Measurements from ENCODE around the gene CDK6. TPM values are rescaled to one million over a fixed set of nuclear protein-coding genes. Genes with fewer than 3 reads are reported as not detected.
A peak's percentile ranks its signal among the peaks of the same experiment; 100 is the strongest.

CDK6 gene
- 85.3 and 114 TPM in 2 replicates for total RNA-seq (2011; cell fraction: chromatin; rRNA removed; ENCODE audit: low replicate concordance)
- total RNA-seq (2011; cell fraction: nucleolus; rRNA removed): 56.5 and 61.6 TPM in 2 replicates
- 58.1 and 77.3 TPM in 2 replicates for total RNA-seq (2011; cell fraction: nucleoplasm; rRNA removed)
- total RNA-seq (2014; rRNA removed) (90.8 and 91.6 TPM in 2 replicates), total RNA-seq (2014; rRNA removed; fragmentation: Illumina TruSeq; extraction: Trizol) (77.8 and 81.9 TPM in 2 replicates), total RNA-seq (2015; rRNA removed; fragmentation: Illumina TruSeq; extraction: Trizol) (62.2 and 63.9 TPM in 2 replicates), total RNA-seq (2021) (97.9 and 109 TPM in 2 replicates), polyA plus RNA-seq (2011; rRNA removed) (37.2 and 39.0 TPM in 2 replicates), polyA plus RNA-seq (2014; fragmentation: Illumina TruSeq; extraction: Trizol) (37.1 and 44.4 TPM in 2 replicates), polyA plus RNA-seq (2014; fragmentation: Nextera tagmentation; extraction: Ambion mirVana) (10 to 100 TPM in 1 of 2 experiments, 1 to 10 TPM in 1; 7.6 to 15.0 TPM), polyA plus RNA-seq (2014; rRNA removed) (24.5 and 27.3 TPM in 2 replicates), polyA minus RNA-seq (2011; rRNA and poly(A)+ RNA removed) (108 and 112 TPM in 2 replicates), Bru-seq, nascent RNA (percentile 92 among the genes with signal in this experiment), BruChase-seq, experiment 1, labeled RNA remaining after a 2-hour chase (percentile 88 among the genes with signal in this experiment), BruChase-seq, experiment 2, labeled RNA remaining after a 6-hour chase (percentile 86 among the genes with signal in this experiment)
- 26.0 and 31.7 TPM in 2 replicates for polyA plus RNA-seq (2011; cell fraction: cytosol; rRNA removed)
- polyA plus RNA-seq (2011; cell fraction: nucleus; rRNA removed): 39.8 and 46.6 TPM in 2 replicates
- 14.5 and 19.6 TPM in 2 replicates for polyA plus RNA-seq (2012)
- polyA minus RNA-seq (2011; cell fraction: cytosol; rRNA and poly(A)+ RNA removed): 119 and 123 TPM in 2 replicates
- polyA minus RNA-seq (2011; cell fraction: nucleus; rRNA and poly(A)+ RNA removed): 84.6 and 94.7 TPM in 2 replicates
- long read RNA-seq, experiment 1, transcript CDK6-202 (8 exons, 1,465 nt): major isoform, 36 of 409 reads
- long read RNA-seq, experiment 1, partial matches to known transcripts: 27 of 409 reads
- long read RNA-seq, experiment 1, other reads (novel, unspliced or antisense): 345 of 409 reads
- long read RNA-seq, experiment 2, partial matches to known transcripts: 2 of 45 reads
- long read RNA-seq, experiment 2, other reads (novel, unspliced or antisense): 42 of 45 reads
- long read RNA-seq, experiment 3, transcript CDK6-202 (8 exons, 1,465 nt): major isoform, 13 of 29 reads
- long read RNA-seq, experiment 3, partial matches to known transcripts: 5 of 29 reads
- long read RNA-seq, experiment 3, other reads (novel, unspliced or antisense): 11 of 29 reads

- peak; percentile 89 to 91 (median 90) for DNase-seq (ENCODE audit: extremely low read depth in 1 of 4, low spot score in 3 of 4)
- peak within 1 kb of the TSS; percentile 96 for H3K4me2 ChIP-seq (ENCODE audit: insufficient read depth, low read length)
- peak within 1 kb of the TSS; percentile 90 for H3K27ac ChIP-seq (ENCODE audit: extremely low read depth, low read depth, low read length)
- ATAC-seq: peak; percentile 85
- H3K9ac ChIP-seq (ENCODE audit: insufficient read depth in 1 of 2, low read depth in 2 of 2, low read length in 2 of 2): peak within 1 kb of the TSS; percentile 93 to 97
- ChIA-PET CTCF (ENCODE audit: low intra/inter-chr PET ratio) (no interaction called here), POLR2A (interaction anchor here (0.6 to 0.7 kb wide), 4 partner anchors 16 to 56 kb away, joined by 3 read pairs; no protein-coding TSS in a partner anchor)
- BruUV-seq (replicated peaks): no TSS peak
- peaks cover 4% of the 10 kb centered on the region; the same call in 1 of the 2 replicates for H3K9me3 ChIP-seq (replicated peaks; ENCODE audit: control insufficient read depth, insufficient read depth, low read depth, low read length)
- H2AFZ ChIP-seq (ENCODE audit: low read depth, low read length): peak within 1 kb of the TSS; percentile 90
- H3K79me2 ChIP-seq (ENCODE audit: control insufficient read depth, insufficient read depth, low read length): peaks cover 59% of the 10 kb centered on the region
- H3K4me3 ChIP-seq: peak within 1 kb of the TSS; percentile 56
- no peaks in the 10 kb centered on the region for H4K20me1 ChIP-seq (replicated peaks; ENCODE audit: control insufficient read depth, insufficient read depth, low read length)
- FAIRE-seq: no peak
- peaks cover 25% of the 10 kb centered on the region for H3K36me3 ChIP-seq (ENCODE audit: control insufficient read depth, insufficient read depth, low read length)
- WGBS (ENCODE audit: insufficient coverage, low coverage, missing lambda C conversion rate): 0% methylated on average over 28 of the region's 54 CpGs
- intact Hi-C loops (cut with micrococcal nuclease): loop anchor here (2.0 to 5.0 kb wide), 4 partner anchors 171 to 309 kb away; partner anchors contain the start of genes PEX1 and RBM48
- no peaks in the 10 kb centered on the region for H3K9me1 ChIP-seq (ENCODE audit: control insufficient read depth, insufficient read depth, low read length)
- in situ Hi-C loops (cut with MboI): no loop called here
- H3K4me1 ChIP-seq (replicated peaks in 1 of 2; ENCODE audit: control insufficient read depth in 2 of 2, insufficient read depth in 2 of 2, low read length in 2 of 2): peaks cover 0 to 31% of the 10 kb centered on the region in 2 experiments; a peak in 3 of 5 replicates
- no peaks in the 10 kb centered on the region for H3K27me3 ChIP-seq (ENCODE audit: control insufficient read depth in 2 of 2, insufficient read depth in 2 of 2, low read length in 2 of 2)
- TF ChIP-seq SIN3B (IDR thresholded peaks at IDR 0.05; ENCODE audit: low read depth) (0 out of 2 replicates have a peak, but pooled peaks have one; percentile 38), ZNF695 (CRISPR knock-in tag; IDR thresholded peaks at IDR 0.05) (no peak), NFRKB (IDR thresholded peaks at IDR 0.05; ENCODE audit: low read depth) (no peak), KLF13 (tag; IDR thresholded peaks at IDR 0.05; ENCODE audit: borderline replicate concordance, low read depth) (no peak), MXI1 (IDR thresholded peaks at IDR 0.05; ENCODE audit: low read depth, low read length) (peak; percentile 66), ELF1 (tag; IDR thresholded peaks at IDR 0.05) (no peak), ZNF174 (CRISPR knock-in tag; IDR thresholded peaks at IDR 0.05) (no peak), CBFA2T2 (conservative IDR thresholded peaks at IDR 0.05) (no peak), ZNF766 (CRISPR knock-in tag; conservative IDR thresholded peaks at IDR 0.05) (no peak), SAFB (IDR thresholded peaks at IDR 0.05; ENCODE audit: borderline replicate concordance, low read depth, low read length) (peak; percentile 65), GTF2B (IDR thresholded peaks at IDR 0.05; ENCODE audit: extremely low read depth, insufficient read length) (no peak), SMAD4 (CRISPR knock-in tag; conservative IDR thresholded peaks at IDR 0.05) (peak; percentile 27), HEY1 (CRISPR knock-in tag; IDR thresholded peaks at IDR 0.05; ENCODE audit: borderline replicate concordance) (no peak), ZNF217 (CRISPR knock-in tag; IDR thresholded peaks at IDR 0.05) (no peak)
- TF ChIP-seq, protein P1, sequence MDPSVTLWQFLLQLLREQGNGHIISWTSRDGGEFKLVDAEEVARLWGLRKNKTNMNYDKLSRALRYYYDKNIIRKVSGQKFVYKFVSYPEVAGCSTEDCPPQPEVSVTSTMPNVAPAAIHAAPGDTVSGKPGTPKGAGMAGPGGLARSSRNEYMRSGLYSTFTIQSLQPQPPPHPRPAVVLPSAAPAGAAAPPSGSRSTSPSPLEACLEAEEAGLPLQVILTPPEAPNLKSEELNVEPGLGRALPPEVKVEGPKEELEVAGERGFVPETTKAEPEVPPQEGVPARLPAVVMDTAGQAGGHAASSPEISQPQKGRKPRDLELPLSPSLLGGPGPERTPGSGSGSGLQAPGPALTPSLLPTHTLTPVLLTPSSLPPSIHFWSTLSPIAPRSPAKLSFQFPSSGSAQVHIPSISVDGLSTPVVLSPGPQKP (CRISPR knock-in tag; IDR thresholded peaks at IDR 0.05): no peak
- TF ChIP-seq, protein P2, sequence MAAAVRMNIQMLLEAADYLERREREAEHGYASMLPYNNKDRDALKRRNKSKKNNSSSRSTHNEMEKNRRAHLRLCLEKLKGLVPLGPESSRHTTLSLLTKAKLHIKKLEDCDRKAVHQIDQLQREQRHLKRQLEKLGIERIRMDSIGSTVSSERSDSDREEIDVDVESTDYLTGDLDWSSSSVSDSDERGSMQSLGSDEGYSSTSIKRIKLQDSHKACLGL (CRISPR knock-in tag; IDR thresholded peaks at IDR 0.05; ENCODE audit: borderline replicate concordance, poor library complexity, severe bottlenecking): no peak
These were observed at the start of gene CDK6 for GRCh38 chr7:92836489-92836999. TSS of gene CDK6 (minus strand) at chr7:92836573. CDS start at chr7:92833323, 3,250 bp downstream.

Measured in K562 (cell line).